ENCODE results near the gene LRMDA. TPM values are rescaled to one million over a fixed set of nuclear protein-coding genes. Genes with fewer than 3 reads are reported as not detected.

The LRMDA gene
- total RNA-seq, 3 donors from 2014 or later, result 9.4 to 14.9 (median 10.3) TPM

DNA sequence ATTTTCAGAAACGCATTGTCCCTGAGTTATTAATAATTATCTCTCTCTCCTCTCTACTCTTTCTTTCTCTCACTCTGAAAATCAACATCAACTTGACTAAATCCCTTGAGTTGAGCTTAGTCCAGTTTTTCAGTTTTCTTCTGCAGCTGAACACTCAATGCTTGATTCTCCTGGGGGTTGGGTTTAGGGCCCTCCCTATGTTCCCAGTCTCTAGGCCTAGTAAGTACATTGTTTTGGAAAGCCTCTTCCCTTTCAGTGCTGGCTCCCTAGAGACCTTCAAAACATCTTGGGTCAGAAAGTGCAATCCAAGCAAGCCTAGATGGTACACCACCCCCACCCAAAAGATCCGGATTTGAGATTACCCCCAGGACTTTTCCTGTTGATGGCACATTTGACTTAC, 488.5 kb downstream of the LRMDA start:
- no peak for ATAC-seq

GRCh38 chr10:75922435-75922834, 491.0 kb downstream of the LRMDA start:
- no peaks in the 10 kb centered on the region for H3K4me1 ChIP-seq (ENCODE audit: low read depth)
- H3K4me3 ChIP-seq, result no peak overlapping the region
- DNase-seq, result no peak
- TF ChIP-seq, protein P1, sequence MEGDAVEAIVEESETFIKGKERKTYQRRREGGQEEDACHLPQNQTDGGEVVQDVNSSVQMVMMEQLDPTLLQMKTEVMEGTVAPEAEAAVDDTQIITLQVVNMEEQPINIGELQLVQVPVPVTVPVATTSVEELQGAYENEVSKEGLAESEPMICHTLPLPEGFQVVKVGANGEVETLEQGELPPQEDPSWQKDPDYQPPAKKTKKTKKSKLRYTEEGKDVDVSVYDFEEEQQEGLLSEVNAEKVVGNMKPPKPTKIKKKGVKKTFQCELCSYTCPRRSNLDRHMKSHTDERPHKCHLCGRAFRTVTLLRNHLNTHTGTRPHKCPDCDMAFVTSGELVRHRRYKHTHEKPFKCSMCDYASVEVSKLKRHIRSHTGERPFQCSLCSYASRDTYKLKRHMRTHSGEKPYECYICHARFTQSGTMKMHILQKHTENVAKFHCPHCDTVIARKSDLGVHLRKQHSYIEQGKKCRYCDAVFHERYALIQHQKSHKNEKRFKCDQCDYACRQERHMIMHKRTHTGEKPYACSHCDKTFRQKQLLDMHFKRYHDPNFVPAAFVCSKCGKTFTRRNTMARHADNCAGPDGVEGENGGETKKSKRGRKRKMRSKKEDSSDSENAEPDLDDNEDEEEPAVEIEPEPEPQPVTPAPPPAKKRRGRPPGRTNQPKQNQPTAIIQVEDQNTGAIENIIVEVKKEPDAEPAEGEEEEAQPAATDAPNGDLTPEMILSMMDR (IDR thresholded peaks at IDR 0.05), result no peak
- H3K9me3 ChIP-seq, result no peaks in the 10 kb centered on the region
- ATAC-seq, result no peak
- intact Hi-C loops (cut with DNase I, micrococcal nuclease), result no loop called here
- H3K36me3 ChIP-seq (ENCODE audit: low read depth), result no peaks in the 10 kb centered on the region

More for the DNA sequence above, 488.5 kb downstream of the LRMDA start:
- intact Hi-C loops (cut with DNase I, micrococcal nuclease), result loop anchor here in 1 of 2 donors (10.0 kb wide), 1 partner anchor 525 kb away; no protein-coding TSS in a partner anchor
- DNase-seq, result no peak
- no peak overlapping the region for H3K4me3 ChIP-seq
- H3K4me1 ChIP-seq (ENCODE audit: low read depth), result no peaks in the 10 kb centered on the region
- no peaks in the 10 kb centered on the region for H3K9me3 ChIP-seq
- TF ChIP-seq, protein P1 (IDR thresholded peaks at IDR 0.05), result no peak
- no peaks in the 10 kb centered on the region for H3K36me3 ChIP-seq (ENCODE audit: low read depth)

DNA sequence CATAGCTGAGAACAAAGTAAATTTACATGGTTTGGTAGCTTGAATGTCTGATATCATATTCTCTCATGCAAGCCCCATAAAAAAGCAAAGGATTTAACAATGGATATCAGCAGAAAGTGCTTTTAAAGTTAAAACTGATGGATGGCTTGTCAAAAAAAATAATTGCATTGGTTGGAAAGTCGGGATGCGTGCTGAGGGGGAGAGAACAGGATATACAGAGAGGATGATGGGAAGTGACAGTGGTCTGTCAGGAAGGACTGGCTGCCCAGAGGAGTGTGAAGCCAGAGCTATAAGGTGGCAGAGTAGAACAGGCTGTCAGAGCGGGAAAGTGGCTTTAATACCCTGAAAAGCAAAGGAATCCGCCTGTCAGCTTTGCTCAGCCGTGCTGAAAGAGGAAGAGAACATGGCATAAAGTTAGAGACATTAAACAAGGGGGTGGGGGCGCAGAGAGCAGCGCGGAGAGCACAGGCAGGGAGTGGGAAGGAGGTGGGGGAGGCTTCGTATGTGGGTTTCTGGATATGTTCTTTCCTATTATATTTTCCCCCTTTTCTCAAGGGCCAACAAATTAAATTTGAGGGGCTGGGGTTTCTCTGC, 493.0 kb downstream of the LRMDA start:
- intact Hi-C loops (cut with DNase I, micrococcal nuclease), result no loop called here
- H3K4me3 ChIP-seq, result no peak overlapping the region
- DNase-seq, result no peak
- H3K4me1 ChIP-seq (ENCODE audit: low read depth), result no peaks in the 10 kb centered on the region
- TF ChIP-seq, protein P1 (IDR thresholded peaks at IDR 0.05), result no peak
- no peaks in the 10 kb centered on the region for H3K9me3 ChIP-seq
- no peak for ATAC-seq
- H3K36me3 ChIP-seq (ENCODE audit: low read depth), result no peaks in the 10 kb centered on the region

- Histone ChIP-seq H3K4me1 (ENCODE audit: low read depth) (no peaks in the 10 kb centered on the region), H3K36me3 (ENCODE audit: low read depth) (no peaks in the 10 kb centered on the region), H3K4me3 (no peak overlapping the region), H3K9me3 (no peaks in the 10 kb centered on the region)
- intact Hi-C loops (cut with DNase I, micrococcal nuclease), result no loop called here
- DNase-seq, result no peak
- TF ChIP-seq, protein P1 (IDR thresholded peaks at IDR 0.05), result no peak
- no peak for ATAC-seq
These were observed 494.6 kb downstream of the LRMDA start for GRCh38 chr10:75925999-75926398.

- intact Hi-C loops (cut with DNase I, micrococcal nuclease), result no loop called here
- TF ChIP-seq, protein P1 (IDR thresholded peaks at IDR 0.05), result no peak
- H3K9me3 ChIP-seq, result no peaks in the 10 kb centered on the region
These were observed 495.3 kb downstream of the LRMDA start for GRCh38 chr10:75926763-75927162.

GRCh38 chr10:75928231-75928630, 496.8 kb downstream of the LRMDA start:
- intact Hi-C loops (cut with DNase I, micrococcal nuclease), result no loop called here
- H3K9me3 ChIP-seq, result no peaks in the 10 kb centered on the region
- no peak overlapping the region for H3K4me3 ChIP-seq
- DNase-seq (no peak), ATAC-seq (no peak)
- TF ChIP-seq, protein P1 (IDR thresholded peaks at IDR 0.05), result no peak
- H3K4me1 ChIP-seq (ENCODE audit: low read depth), result no peaks in the 10 kb centered on the region
- H3K36me3 ChIP-seq (ENCODE audit: low read depth), result no peaks in the 10 kb centered on the region

More at GRCh38 chr10:75926763-75927162, 495.3 kb downstream of the LRMDA start:
- Histone ChIP-seq H3K36me3 (ENCODE audit: low read depth) (no peaks in the 10 kb centered on the region), H3K4me1 (ENCODE audit: low read depth) (no peaks in the 10 kb centered on the region), H3K4me3 (no peak overlapping the region)
- DNase-seq (no peak), ATAC-seq (no peak)

All from mucosa of descending colon (tissue), 3 donors.